Trophoblast cell (in vitro differentiated cells and primary cell): ENCODE measurements around the gene IL32.
"Not testable (repeated sequence)": the region's sequence is repeated elsewhere in the genome, so short reads cannot be mapped to it uniquely, and the experiment has no call there.

Source experiments
- DNase-seq, 2 donors: peaks; one replicate each; pipeline ENCODE4 v3.0.0-alpha.2; 2016
- H2AFZ ChIP-seq: 2 replicates; pipeline ENCODE4 v1.6.1; 2013; ENCODE audit warnings: low read length, moderate library complexity, mild to moderate bottlenecking; ENCODE audit not compliant: insufficient read depth, poor library complexity
- H2AK5ac ChIP-seq: 2 replicates; pipeline ENCODE4 v1.6.1; 2013; ENCODE audit warnings: mild to moderate bottlenecking, low read length
- H2BK120ac ChIP-seq: 2 replicates; pipeline ENCODE4 v1.6.1; 2013; ENCODE audit warnings: low read length, mild to moderate bottlenecking, moderate library complexity; ENCODE audit not compliant: insufficient read depth, poor library complexity
- H2BK12ac ChIP-seq: 2 replicates; pipeline ENCODE4 v1.6.1; 2013; ENCODE audit warnings: mild to moderate bottlenecking, low read length, moderate library complexity
- H2BK5ac ChIP-seq: 2 replicates; pipeline ENCODE4 v1.6.1; 2013; ENCODE audit warnings: low read length, low read depth, moderate library complexity, mild to moderate bottlenecking; ENCODE audit not compliant: poor library complexity
- H3K14ac ChIP-seq: 2 replicates; pipeline ENCODE4 v1.6.1; 2013; ENCODE audit warnings: mild to moderate bottlenecking, low read length
- H3K18ac ChIP-seq: 2 replicates; pipeline ENCODE4 v1.6.1; 2013; ENCODE audit warnings: mild to moderate bottlenecking, low read length
- H3K23ac ChIP-seq: 2 replicates; pipeline ENCODE4 v1.6.1; 2013; ENCODE audit warnings: low read length
- H3K27ac ChIP-seq: 2 replicates; pipeline ENCODE4 v1.5.1; 2013; ENCODE audit warnings: low read depth, mild to moderate bottlenecking, inconsistent platforms, low read length, moderate library complexity
- H3K27me3 ChIP-seq: 2 replicates; pipeline ENCODE4 v1.6.1; 2013; ENCODE audit warnings: inconsistent platforms, mild to moderate bottlenecking, low read length, moderate library complexity; ENCODE audit not compliant: insufficient read depth
- H3K36me3 ChIP-seq, 2 experiments: 1 replicate in 1 of 2; 2 replicates in 1 of 2; pipeline ENCODE4 v1.6.1; 2013; ENCODE audit warnings: low read length in 2 of 2, mild to moderate bottlenecking in 2 of 2, moderate library complexity in 1 of 2; ENCODE audit not compliant: insufficient read depth in 2 of 2, control insufficient read depth in 1 of 2
- H3K4ac ChIP-seq: 2 replicates; pipeline ENCODE4 v1.6.1; 2013; ENCODE audit warnings: low read depth, mild to moderate bottlenecking, low read length, moderate library complexity
- H3K4me1 ChIP-seq, 2 experiments: 1 replicate in 1 of 2; 2 replicates in 1 of 2; pipeline ENCODE4 v1.6.1; 2013; ENCODE audit warnings: low read length in 2 of 2, mild to moderate bottlenecking in 2 of 2, moderate library complexity in 1 of 2; ENCODE audit not compliant: insufficient read depth in 2 of 2, control insufficient read depth in 1 of 2
- H3K4me2 ChIP-seq: 2 replicates; pipeline ENCODE4 v1.6.1; 2013; ENCODE audit warnings: inconsistent platforms, mild to moderate bottlenecking, low read length, moderate library complexity
- H3K4me3 ChIP-seq: 2 replicates; pipeline ENCODE4 v1.5.1; 2013; ENCODE audit warnings: mild to moderate bottlenecking, low read depth, low read length, inconsistent platforms
- H3K79me1 ChIP-seq: one replicate; pipeline ENCODE4 v1.6.1; 2013; ENCODE audit warnings: low read length
- H3K79me2 ChIP-seq: 2 replicates; pipeline ENCODE4 v1.6.1; 2013; ENCODE audit warnings: low read length, mild to moderate bottlenecking; ENCODE audit not compliant: control insufficient read depth, insufficient read depth, poor library complexity
- H3K9ac ChIP-seq: 2 replicates; pipeline ENCODE4 v1.6.1; 2013; ENCODE audit warnings: mild to moderate bottlenecking, low read length
- H3K9me3 ChIP-seq: 2 replicates; pipeline ENCODE4 v1.6.1; 2013; ENCODE audit warnings: low read depth, mild to moderate bottlenecking, control low read depth, inconsistent platforms, low read length; ENCODE audit not compliant: insufficient read depth
- H4K12ac ChIP-seq: 2 replicates; pipeline ENCODE4 v1.6.1; 2013; ENCODE audit warnings: low read depth, mild to moderate bottlenecking, low read length, moderate library complexity
- H4K8ac ChIP-seq: 2 replicates; pipeline ENCODE4 v1.6.1; 2013; ENCODE audit warnings: low read depth, mild to moderate bottlenecking, low read length, moderate library complexity
- H4K91ac ChIP-seq: one replicate; pipeline ENCODE4 v1.6.1; 2013; ENCODE audit warnings: low read depth, mild to moderate bottlenecking, low read length, moderate library complexity
- WGBS: extraction: QIAGEN DNeasy Blood & Tissue Kit; methylation state at CpG from one replicate; pipeline ENCODE4 v1.1.7; 2013; ENCODE audit warnings: missing lambda C conversion rate; ENCODE audit not compliant: insufficient read length, insufficient coverage; ENCODE audit errors: extremely low coverage; 5-methylcytosine and 5-hydroxymethylcytosine counted together

Gene IL32

GRCh38 chr16:3065742-3066439 is 451 bp downstream of the IL32 start:
- Histone ChIP-seq H3K18ac (no peak overlapping the region), H4K91ac (peak overlapping the region; percentile 21), H2AK5ac (no peak overlapping the region), H3K4me2 (no peak overlapping the region), H3K27me3 (no peaks in the 10 kb centered on the region), H3K9me3 (no peaks in the 10 kb centered on the region), H4K12ac (peak overlapping the region; percentile 27), H3K23ac (no peak overlapping the region), H3K79me2 (no peaks in the 10 kb centered on the region), H3K14ac (no peak overlapping the region), H3K36me3 (no peaks in the 10 kb centered on the region), H4K8ac (peak overlapping the region; percentile 2), H3K27ac (no peak overlapping the region), H2BK120ac (peak overlapping the region; percentile 4), H3K4me3 (no peak overlapping the region), H2BK5ac (no peak overlapping the region), H3K4me1 (peaks cover 5 to 8% of the 10 kb centered on the region in 2 experiments), H3K4ac (no peak overlapping the region), H2AFZ (no peak overlapping the region), H3K79me1 (no peaks in the 10 kb centered on the region), H2BK12ac (no peak overlapping the region), H3K9ac (no peak overlapping the region)
- DNase-seq: no peak
- no CpG with 5 or more reads among the region's 26 CpGs for WGBS

- no peak overlapping the region for H3K18ac ChIP-seq
- no peaks in the 10 kb centered on the region for H3K79me2 ChIP-seq
- no peak overlapping the region for H2AK5ac ChIP-seq
- H2BK120ac ChIP-seq: no peak overlapping the region
- H2BK5ac ChIP-seq: no peak overlapping the region
- H3K9ac ChIP-seq: no peak overlapping the region
- no peak overlapping the region for H3K14ac ChIP-seq
- no peak overlapping the region for H3K4ac ChIP-seq
- no peaks in the 10 kb centered on the region for H3K79me1 ChIP-seq
- no peak for DNase-seq
- no peak overlapping the region for H3K27ac ChIP-seq
- no peak overlapping the region for H2AFZ ChIP-seq
- no peak overlapping the region for H3K23ac ChIP-seq
- no CpG with 5 or more reads among the region's 7 CpGs for WGBS
- H3K27me3 ChIP-seq: no peaks in the 10 kb centered on the region
- H4K12ac ChIP-seq: no peak overlapping the region
- H4K8ac ChIP-seq: no peak overlapping the region
- no peak overlapping the region for H3K4me2 ChIP-seq
- no peak overlapping the region for H4K91ac ChIP-seq
- no peak overlapping the region for H2BK12ac ChIP-seq
- H3K36me3 ChIP-seq: no peaks in the 10 kb centered on the region
- no peak overlapping the region for H3K4me3 ChIP-seq
- H3K9me3 ChIP-seq: no peaks in the 10 kb centered on the region
- H3K4me1 ChIP-seq: peaks cover 5 to 8% of the 10 kb centered on the region in 2 experiments
These were observed 954 bp downstream of the IL32 start for GRCh38 chr16:3066440-3066748.

GRCh38 chr16:3068487-3068886 is 3.0 kb downstream of the IL32 start:
- no peak overlapping the region for H3K9ac ChIP-seq
- H3K4me2 ChIP-seq: no peak overlapping the region
- no peaks in the 10 kb centered on the region for H3K27me3 ChIP-seq
- no peak overlapping the region for H3K23ac ChIP-seq
- DNase-seq: no peak
- H4K12ac ChIP-seq: no peak overlapping the region
- no peak overlapping the region for H2AK5ac ChIP-seq
- no peak overlapping the region for H4K8ac ChIP-seq
- H2BK120ac ChIP-seq: no peak overlapping the region
- no peak overlapping the region for H2BK5ac ChIP-seq
- WGBS: no CpG with 5 or more reads among the region's 4 CpGs
- H3K79me1 ChIP-seq: no peaks in the 10 kb centered on the region
- no peak overlapping the region for H3K4ac ChIP-seq
- peaks cover 5 to 8% of the 10 kb centered on the region in 2 experiments for H3K4me1 ChIP-seq
- H3K14ac ChIP-seq: no peak overlapping the region
- H3K9me3 ChIP-seq: no peaks in the 10 kb centered on the region
- no peak overlapping the region for H4K91ac ChIP-seq
- H3K18ac ChIP-seq: no peak overlapping the region
- H2BK12ac ChIP-seq: no peak overlapping the region
- H3K27ac ChIP-seq: no peak overlapping the region
- no peaks in the 10 kb centered on the region for H3K36me3 ChIP-seq
- H3K79me2 ChIP-seq: no peaks in the 10 kb centered on the region
- no peak overlapping the region for H3K4me3 ChIP-seq
- H2AFZ ChIP-seq: no peak overlapping the region

DNA sequence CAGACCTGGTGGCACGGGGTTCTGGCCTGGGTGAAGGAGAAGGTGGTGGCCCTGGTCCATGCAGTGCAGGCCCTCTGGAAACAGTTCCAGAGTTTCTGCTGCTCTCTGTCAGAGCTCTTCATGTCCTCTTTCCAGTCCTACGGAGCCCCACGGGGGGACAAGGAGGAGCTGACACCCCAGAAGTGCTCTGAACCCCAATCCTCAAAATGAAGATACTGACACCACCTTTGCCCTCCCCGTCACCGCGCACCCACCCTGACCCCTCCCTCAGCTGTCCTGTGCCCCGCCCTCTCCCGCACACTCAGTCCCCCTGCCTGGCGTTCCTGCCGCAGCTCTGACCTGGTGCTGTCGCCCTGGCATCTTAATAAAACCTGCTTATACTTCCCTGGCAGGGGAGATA is 3.7 kb downstream of the IL32 start:
- not testable (repeated sequence) for H3K4ac ChIP-seq, H3K4me1 ChIP-seq, H4K8ac ChIP-seq, H3K23ac ChIP-seq, H4K91ac ChIP-seq, H2AFZ ChIP-seq, H3K4me2 ChIP-seq, H4K12ac ChIP-seq, H3K9me3 ChIP-seq, H3K36me3 ChIP-seq, H3K79me1 ChIP-seq, H2BK12ac ChIP-seq, H3K18ac ChIP-seq, DNase-seq, H3K9ac ChIP-seq, H2AK5ac ChIP-seq, H3K79me2 ChIP-seq, H3K27me3 ChIP-seq, H3K27ac ChIP-seq, H3K14ac ChIP-seq, H3K4me3 ChIP-seq, H2BK120ac ChIP-seq, H2BK5ac ChIP-seq
- WGBS: no CpG with 5 or more reads among the region's 11 CpGs
